Measurements from ENCODE around the gene SPINK13.

Gene SPINK13

DNA sequence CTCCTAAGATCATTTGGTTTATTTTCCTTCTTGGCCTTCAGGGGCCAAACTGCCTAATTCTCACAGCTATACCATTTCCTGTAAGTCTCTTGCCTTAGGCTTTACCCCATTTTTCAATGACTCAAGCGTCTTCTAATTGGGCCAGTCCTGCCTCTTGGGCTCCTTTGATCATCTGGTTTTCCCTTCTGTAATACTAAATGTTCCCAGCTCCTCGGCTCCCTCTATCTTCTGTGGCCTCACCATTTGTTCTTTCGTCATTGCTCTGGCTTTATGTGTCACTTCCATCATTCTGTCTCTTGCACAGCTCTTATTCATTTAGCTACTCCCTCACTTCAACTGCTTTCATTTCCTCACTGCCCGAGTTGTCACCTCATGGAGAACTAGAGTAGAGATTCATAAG is 29.1 kb downstream of the SPINK13 start:
- no peak overlapping the region for H3K4me3 ChIP-seq (ENCODE audit: low read depth in 1 of 2, low read length in 1 of 2)
- no peaks in the 10 kb centered on the region for H3K9me3 ChIP-seq
- H3K27me3 ChIP-seq = no peaks in the 10 kb centered on the region
- no peaks in the 10 kb centered on the region for H3K4me1 ChIP-seq (ENCODE audit: control insufficient read depth in 1 of 2, insufficient read depth in 1 of 2, low read depth in 1 of 2, low read length in 1 of 2)
- TF ChIP-seq, protein P1, sequence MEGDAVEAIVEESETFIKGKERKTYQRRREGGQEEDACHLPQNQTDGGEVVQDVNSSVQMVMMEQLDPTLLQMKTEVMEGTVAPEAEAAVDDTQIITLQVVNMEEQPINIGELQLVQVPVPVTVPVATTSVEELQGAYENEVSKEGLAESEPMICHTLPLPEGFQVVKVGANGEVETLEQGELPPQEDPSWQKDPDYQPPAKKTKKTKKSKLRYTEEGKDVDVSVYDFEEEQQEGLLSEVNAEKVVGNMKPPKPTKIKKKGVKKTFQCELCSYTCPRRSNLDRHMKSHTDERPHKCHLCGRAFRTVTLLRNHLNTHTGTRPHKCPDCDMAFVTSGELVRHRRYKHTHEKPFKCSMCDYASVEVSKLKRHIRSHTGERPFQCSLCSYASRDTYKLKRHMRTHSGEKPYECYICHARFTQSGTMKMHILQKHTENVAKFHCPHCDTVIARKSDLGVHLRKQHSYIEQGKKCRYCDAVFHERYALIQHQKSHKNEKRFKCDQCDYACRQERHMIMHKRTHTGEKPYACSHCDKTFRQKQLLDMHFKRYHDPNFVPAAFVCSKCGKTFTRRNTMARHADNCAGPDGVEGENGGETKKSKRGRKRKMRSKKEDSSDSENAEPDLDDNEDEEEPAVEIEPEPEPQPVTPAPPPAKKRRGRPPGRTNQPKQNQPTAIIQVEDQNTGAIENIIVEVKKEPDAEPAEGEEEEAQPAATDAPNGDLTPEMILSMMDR (IDR thresholded peaks at IDR 0.05) = no peak
- no peaks in the 10 kb centered on the region for H3K36me3 ChIP-seq
- no peak overlapping the region for H3K27ac ChIP-seq

DNA sequence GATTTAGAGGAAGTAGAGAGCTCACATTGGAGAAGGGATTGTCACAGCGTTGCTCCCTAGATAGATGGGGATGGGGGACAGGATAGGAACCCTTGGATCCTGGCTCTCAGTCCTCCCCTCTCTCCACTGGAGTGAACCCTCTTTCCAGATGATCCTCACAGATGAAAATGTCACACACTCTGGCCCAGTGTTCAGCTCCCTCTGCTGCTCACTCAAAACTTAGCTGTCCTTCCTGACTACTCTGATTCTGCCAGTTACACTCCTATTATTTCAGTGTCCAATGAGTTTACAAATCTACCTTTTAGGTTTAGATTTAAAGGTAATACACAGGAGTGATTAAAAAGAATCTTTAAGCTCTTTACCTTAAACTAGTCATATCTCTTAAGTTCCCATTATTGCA is 37.9 kb downstream of the SPINK13 start:
- no peak overlapping the region for H3K27ac ChIP-seq
- H3K4me1 ChIP-seq (ENCODE audit: control insufficient read depth in 1 of 2, insufficient read depth in 1 of 2, low read depth in 1 of 2, low read length in 1 of 2) = no peaks in the 10 kb centered on the region
- H3K9me3 ChIP-seq = no peaks in the 10 kb centered on the region
- TF ChIP-seq, protein P1 (IDR thresholded peaks at IDR 0.05) = no peak
- no peaks in the 10 kb centered on the region for H3K36me3 ChIP-seq
- no peak overlapping the region for H3K4me3 ChIP-seq (ENCODE audit: low read depth in 1 of 2, low read length in 1 of 2)
- H3K27me3 ChIP-seq = no peaks in the 10 kb centered on the region

DNA sequence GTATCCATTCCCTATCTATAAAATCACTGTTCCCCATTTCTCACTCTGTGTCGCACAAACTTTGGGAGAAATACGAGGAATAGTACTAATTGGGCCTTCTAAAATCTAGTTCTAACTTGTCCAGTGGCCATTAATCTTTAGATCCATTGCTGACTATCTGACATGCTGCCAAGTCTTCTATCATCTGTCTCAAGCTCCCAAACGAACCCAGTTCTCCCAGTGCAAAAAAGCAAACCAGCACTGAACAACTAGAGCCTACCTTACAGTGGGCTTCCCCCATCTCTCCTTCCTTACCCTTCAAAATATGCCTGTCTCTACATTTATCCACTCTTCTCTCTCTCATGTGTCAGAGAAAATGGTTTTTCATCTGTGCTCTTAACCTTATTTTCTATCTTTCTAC is 40.4 kb downstream of the SPINK13 start:
- H3K4me3 ChIP-seq (ENCODE audit: low read depth in 1 of 2, low read length in 1 of 2) = no peak overlapping the region
- H3K4me1 ChIP-seq (ENCODE audit: control insufficient read depth in 1 of 2, insufficient read depth in 1 of 2, low read depth in 1 of 2, low read length in 1 of 2) = no peaks in the 10 kb centered on the region
- TF ChIP-seq, protein P1 (IDR thresholded peaks at IDR 0.05) = no peak
- H3K9me3 ChIP-seq = no peaks in the 10 kb centered on the region
- H3K36me3 ChIP-seq = no peaks in the 10 kb centered on the region
- H3K27ac ChIP-seq = no peak overlapping the region
- H3K27me3 ChIP-seq = no peaks in the 10 kb centered on the region

DNA sequence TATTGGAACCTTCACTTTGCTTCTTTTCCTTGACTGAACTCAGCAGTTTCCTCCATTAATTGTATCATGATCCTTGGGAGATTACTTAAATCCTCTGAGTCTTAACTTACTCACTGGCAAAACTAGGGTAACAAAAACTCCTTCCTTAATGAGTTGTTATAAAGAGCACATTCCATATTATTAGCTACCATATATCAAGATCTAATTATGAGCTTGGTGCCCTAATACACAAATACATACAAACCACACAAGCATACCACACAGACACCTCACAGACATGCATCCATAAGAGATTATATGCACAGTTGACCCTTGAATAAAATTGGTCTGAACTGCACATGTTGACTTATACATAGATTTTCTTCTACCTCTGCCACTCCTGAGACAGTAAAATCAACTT is 41.2 kb downstream of the SPINK13 start:
- H3K4me1 ChIP-seq (ENCODE audit: control insufficient read depth in 1 of 2, insufficient read depth in 1 of 2, low read depth in 1 of 2, low read length in 1 of 2) = no peaks in the 10 kb centered on the region
- no peak overlapping the region for H3K4me3 ChIP-seq (ENCODE audit: low read depth in 1 of 2, low read length in 1 of 2)
- TF ChIP-seq, protein P1 (IDR thresholded peaks at IDR 0.05) = no peak
- no peaks in the 10 kb centered on the region for H3K9me3 ChIP-seq
- H3K27ac ChIP-seq = no peak overlapping the region
- no peaks in the 10 kb centered on the region for H3K36me3 ChIP-seq
- no peaks in the 10 kb centered on the region for H3K27me3 ChIP-seq

DNA sequence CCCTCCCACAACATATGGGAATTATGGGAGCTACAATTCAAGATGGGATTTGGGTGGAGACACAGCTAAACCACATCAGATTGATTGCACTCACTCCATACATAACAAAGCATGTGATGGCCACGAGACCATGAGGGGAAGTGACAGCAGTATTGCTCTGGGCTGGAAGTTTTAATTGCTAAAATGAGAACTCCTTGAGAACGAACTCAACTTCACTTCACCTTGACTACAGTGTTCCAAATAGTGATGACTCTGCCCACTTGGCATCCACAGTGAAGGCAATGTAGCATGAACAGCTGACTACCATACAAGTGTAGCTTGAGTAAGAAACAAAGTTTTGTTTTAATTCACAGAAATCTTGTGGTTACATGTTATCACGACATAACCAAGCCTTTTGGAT is 42.9 kb downstream of the SPINK13 start:
- TF ChIP-seq, protein P1 (IDR thresholded peaks at IDR 0.05) = no peak
- Histone ChIP-seq H3K27me3 (no peaks in the 10 kb centered on the region), H3K9me3 (no peaks in the 10 kb centered on the region), H3K27ac (no peak overlapping the region), H3K4me3 (ENCODE audit: low read depth in 1 of 2, low read length in 1 of 2) (no peak overlapping the region), H3K4me1 (ENCODE audit: control insufficient read depth in 1 of 2, insufficient read depth in 1 of 2, low read depth in 1 of 2, low read length in 1 of 2) (no peaks in the 10 kb centered on the region), H3K36me3 (no peaks in the 10 kb centered on the region)

DNA sequence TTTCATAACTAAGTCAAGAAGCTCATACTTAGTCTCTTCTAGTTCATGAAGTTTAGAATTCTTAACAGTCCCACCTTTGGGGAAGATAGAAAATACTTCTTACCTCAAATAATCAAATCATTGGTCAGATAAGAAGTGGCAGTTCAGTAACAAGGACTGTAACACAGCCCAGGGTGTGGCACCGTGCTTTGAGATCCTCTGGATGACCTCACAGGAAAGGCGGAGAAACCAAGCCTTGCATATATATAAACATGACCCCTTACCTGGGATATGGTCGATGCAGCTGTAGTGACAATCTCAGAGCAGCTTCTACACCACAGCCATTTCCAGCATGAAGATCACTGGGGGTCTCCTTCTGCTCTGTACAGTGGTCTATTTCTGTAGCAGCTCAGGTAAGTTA is 43.6 kb downstream of the SPINK13 start, which contains the start of gene SPINK7:
Gene SPINK7, plus strand, starts transcription at position 271 of the 400 bp plus-strand sequence. Its CDS starts 61 bp downstream, at position 332.
- Histone ChIP-seq H3K27ac (no peak within 1 kb of the TSS), H3K9me3 (no peaks in the 10 kb centered on the region), H3K27me3 (no peaks in the 10 kb centered on the region), H3K36me3 (no peaks in the 10 kb centered on the region), H3K4me1 (ENCODE audit: control insufficient read depth in 1 of 2, insufficient read depth in 1 of 2, low read depth in 1 of 2, low read length in 1 of 2) (no peaks in the 10 kb centered on the region), H3K4me3 (ENCODE audit: low read depth in 1 of 2, low read length in 1 of 2) (no peak within 1 kb of the TSS)
- TF ChIP-seq, protein P1 (IDR thresholded peaks at IDR 0.05) = no peak

Data from neutrophil (primary cell).